H9 (cell line): Measurements from ENCODE around the gene RGL1. TPM values are rescaled to one million over a fixed set of nuclear protein-coding genes. Genes with fewer than 3 reads are reported as not detected.

Experiments
- DNase-seq: peaks from one replicate; pipeline ENCODE4 v3.0.0-alpha.2; 2017
- H2AFZ ChIP-seq: one replicate; pipeline ENCODE4 v1.6.1; 2013; ENCODE audit warnings: mild to moderate bottlenecking, low read length, control low read depth, moderate library complexity
- H2AK5ac ChIP-seq: 2 replicates; pipeline ENCODE4 v1.6.1; 2013; ENCODE audit warnings: low read length, control low read depth, mixed read lengths; ENCODE audit not compliant: insufficient read length
- H2BK120ac ChIP-seq: one replicate; pipeline ENCODE4 v1.6.1; 2013; ENCODE audit warnings: low read depth, mild to moderate bottlenecking, low read length, control low read depth, inconsistent platforms; ENCODE audit not compliant: poor library complexity, severe bottlenecking
- H2BK12ac ChIP-seq: 2 replicates; pipeline ENCODE4 v1.6.1; 2013; ENCODE audit warnings: low read length, control low read depth, mixed read lengths, low read depth; ENCODE audit not compliant: insufficient read length
- H2BK15ac ChIP-seq: 2 replicates; pipeline ENCODE4 v1.6.1; 2013; ENCODE audit warnings: low read depth, low read length, control low read depth
- H2BK20ac ChIP-seq: one replicate; pipeline ENCODE4 v1.6.1; 2013; ENCODE audit warnings: low read depth, mild to moderate bottlenecking, low read length, control low read depth, inconsistent platforms; ENCODE audit not compliant: poor library complexity, severe bottlenecking
- H2BK5ac ChIP-seq: 2 replicates; pipeline ENCODE4 v1.6.1; 2013; ENCODE audit warnings: low read length, control low read depth, mixed read lengths; ENCODE audit not compliant: insufficient read length
- H3K14ac ChIP-seq: 2 replicates; pipeline ENCODE4 v1.6.1; 2013; ENCODE audit warnings: low read length, control low read depth; ENCODE audit not compliant: insufficient read depth
- H3K18ac ChIP-seq: 2 replicates; pipeline ENCODE4 v1.6.1; 2013; ENCODE audit warnings: low read depth, mild to moderate bottlenecking, mixed read lengths, low read length, control low read depth; ENCODE audit not compliant: insufficient read length
- H3K23ac ChIP-seq: 2 replicates; pipeline ENCODE4 v1.6.1; 2013; ENCODE audit warnings: low read length, control low read depth, mixed read lengths, low read depth; ENCODE audit not compliant: insufficient read length
- H3K23me2 ChIP-seq: 2 replicates; pipeline ENCODE4 v1.6.1; 2013; ENCODE audit warnings: low read depth, mild to moderate bottlenecking, mixed read lengths, low read length, control low read depth; ENCODE audit not compliant: insufficient read length, poor library complexity, severe bottlenecking
- H3K27ac ChIP-seq: 2 replicates; pipeline ENCODE4 v1.5.1; 2013; ENCODE audit warnings: low read length, control low read depth, mixed read lengths, low read depth; ENCODE audit not compliant: insufficient read length
- H3K27me3 ChIP-seq: 2 replicates; pipeline ENCODE4 v1.6.1; 2013; ENCODE audit warnings: low read length, control low read depth, inconsistent platforms; ENCODE audit not compliant: insufficient read depth
- H3K4ac ChIP-seq: 2 replicates; pipeline ENCODE4 v1.6.1; 2013; ENCODE audit warnings: low read depth, mild to moderate bottlenecking, control low read depth, inconsistent platforms, low read length, moderate library complexity
- H3K4me1 ChIP-seq: 2 replicates; pipeline ENCODE4 v1.6.1; 2013; ENCODE audit warnings: low read length, control low read depth, inconsistent platforms; ENCODE audit not compliant: insufficient read depth
- H3K4me2 ChIP-seq: 2 replicates; pipeline ENCODE4 v1.6.1; 2013; ENCODE audit warnings: low read length, control low read depth, mixed read lengths; ENCODE audit not compliant: insufficient read length, insufficient read depth
- H3K56ac ChIP-seq: 2 replicates; pipeline ENCODE4 v1.6.1; 2013; ENCODE audit warnings: low read depth, mild to moderate bottlenecking, mixed read lengths, low read length, control low read depth; ENCODE audit not compliant: insufficient read length
- H3K79me1 ChIP-seq: 2 replicates; pipeline ENCODE4 v1.6.1; 2013; ENCODE audit warnings: low read depth, mild to moderate bottlenecking, moderate library complexity, low read length, control low read depth, inconsistent platforms; ENCODE audit not compliant: insufficient read depth, poor library complexity, severe bottlenecking
- H3K79me2 ChIP-seq: 2 replicates; pipeline ENCODE4 v1.6.1; 2013; ENCODE audit warnings: low read length, control low read depth, inconsistent platforms; ENCODE audit not compliant: insufficient read depth
- H3K9ac ChIP-seq: 2 replicates; pipeline ENCODE4 v1.6.1; 2013; ENCODE audit warnings: low read length, control low read depth, mixed read lengths; ENCODE audit not compliant: insufficient read length; ENCODE audit errors: extremely low read depth
- H3K9me3 ChIP-seq: one replicate; pipeline ENCODE4 v1.6.1; 2013; ENCODE audit warnings: low read depth, low read length, inconsistent platforms; ENCODE audit not compliant: control insufficient read depth
- H3T11ph ChIP-seq: one replicate; pipeline ENCODE4 v1.6.1; 2013; ENCODE audit warnings: mild to moderate bottlenecking, low read length, control low read depth, inconsistent platforms
- H4K20me1 ChIP-seq: one replicate; pipeline ENCODE4 v1.6.1; 2013; ENCODE audit not compliant: control insufficient read depth, insufficient read length, insufficient read depth
- H4K5ac ChIP-seq: 2 replicates; pipeline ENCODE4 v1.6.1; 2013; ENCODE audit warnings: low read depth, mild to moderate bottlenecking, mixed read lengths, low read length, control low read depth; ENCODE audit not compliant: insufficient read length
- H4K8ac ChIP-seq: replicated peaks from 2 replicates; pipeline ENCODE4 v1.6.1; 2013; ENCODE audit warnings: low read length, control low read depth, mixed read lengths, low read depth; ENCODE audit not compliant: insufficient read length
- H4K91ac ChIP-seq: 2 replicates; pipeline ENCODE4 v1.6.1; 2013; ENCODE audit warnings: low read depth, mild to moderate bottlenecking, moderate library complexity, mixed read lengths, low read length, control low read depth; ENCODE audit not compliant: insufficient read length
- H3K27ac Mint-ChIP-seq, 3 experiments: 2 replicates in 2 of 3; 3 replicates in 1 of 3; pipeline ENCODE4 v1.8.0; 2020 to 2021; ENCODE audit warnings: mixed read lengths in 3 of 3, mild to moderate bottlenecking in 1 of 3, moderate library complexity in 1 of 3
- H3K27me3 Mint-ChIP-seq: 2 replicates; pipeline ENCODE4 v1.8.0; 2021; ENCODE audit warnings: low read depth, mild to moderate bottlenecking, moderate library complexity, mixed read lengths
- H3K36me3 Mint-ChIP-seq, 3 experiments: 2 replicates in 2 of 3; 3 replicates in 1 of 3; pipeline ENCODE4 v1.8.0; 2020 to 2021; ENCODE audit warnings: low read depth in 3 of 3, mixed read lengths in 3 of 3; ENCODE audit not compliant: insufficient read depth in 1 of 3
- H3K4me1 Mint-ChIP-seq, 2 experiments: 2 replicates each; pipeline ENCODE4 v1.8.0; 2020; ENCODE audit warnings: mixed read lengths in 2 of 2
- H3K4me3 Mint-ChIP-seq, 2 experiments: 2 replicates in 1 of 2; 3 replicates in 1 of 2; pipeline ENCODE4 v1.8.0; 2020 to 2021; ENCODE audit warnings: mild to moderate bottlenecking in 2 of 2, mixed read lengths in 2 of 2, moderate library complexity in 1 of 2
- H3K9me3 Mint-ChIP-seq, 2 experiments: 2 replicates in 1 of 2; 3 replicates in 1 of 2; pipeline ENCODE4 v1.8.0; 2020; ENCODE audit warnings: mild to moderate bottlenecking in 2 of 2, mixed read lengths in 2 of 2, moderate library complexity in 1 of 2
- CTCF ChIP-seq: fragments of 200-600 bp; sonication (generic); conservative IDR thresholded peaks from 3 replicates; pipeline ENCODE4 v1.8.0; 2021; ENCODE audit warnings: antibody characterized with exemption, mild to moderate bottlenecking
- total RNA-seq: library from RNA; stranded (reverse); gene quantifications from 2 replicates; pipeline ENCODE4 v1.2.1, GENCODE V29; 2021

Gene RGL1
- total RNA-seq, 1 experiment from 2014 or later = 1.4 TPM

- Histone ChIP-seq H3K18ac (no peak overlapping the region), H2BK20ac (no peak overlapping the region), H3K23me2 (no peaks in the 10 kb centered on the region), H3K4ac (no peak overlapping the region), H4K8ac (no peak overlapping the region), H3K23ac (no peak overlapping the region), H2BK12ac (no peak overlapping the region), H3T11ph (no peak overlapping the region), H3K9me3 (peaks cover 6% of the 10 kb centered on the region), H3K27ac (no peak overlapping the region), H4K91ac (no peak overlapping the region), H2BK120ac (no peak overlapping the region), H2AK5ac (no peak overlapping the region), H3K4me2 (no peak overlapping the region), H2BK15ac (no peak overlapping the region), H3K4me1 (no peaks in the 10 kb centered on the region), H3K14ac (no peak overlapping the region), H4K20me1 (no peaks in the 10 kb centered on the region), H3K79me2 (no peaks in the 10 kb centered on the region), H3K79me1 (no peaks in the 10 kb centered on the region), H3K27me3 (no peaks in the 10 kb centered on the region), H3K56ac (no peak overlapping the region), H4K5ac (no peak overlapping the region), H2BK5ac (no peak overlapping the region), H2AFZ (no peak overlapping the region), H3K9ac (no peak overlapping the region)
- no peak overlapping the region for H3K4me3 Mint-ChIP-seq
- peaks cover 3 to 10% of the 10 kb centered on the region in 2 experiments for H3K9me3 Mint-ChIP-seq
- no peaks in the 10 kb centered on the region for H3K4me1 Mint-ChIP-seq
- peaks cover 5 to 9% (median 8%) of the 10 kb centered on the region in 3 experiments; a peak in 6 of 7 replicates for H3K36me3 Mint-ChIP-seq
- no peak for DNase-seq
- H3K27ac Mint-ChIP-seq = no peak overlapping the region
- H3K27me3 Mint-ChIP-seq = no peaks in the 10 kb centered on the region
- TF ChIP-seq CTCF = no peak
Observed at GRCh38 chr1:183764981-183765380, 39.9 kb upstream of the RGL1 start.
